Upper lobe of left lung (tissue), 4 donors: ENCODE measurements around the gene PLEKHM1.
"Not testable (repeated sequence)": the region's sequence is repeated elsewhere in the genome, so short reads cannot be mapped to it uniquely, and the experiment has no call there.

ENCODE experiments used
- POLR2A ChIP-seq, 4 donors: fragments of 450-650 bp; IDR thresholded peaks; one replicate each; pipeline ENCODE4 v1.5.1; 2016 to 2017; ENCODE audit warnings: antibody characterized with exemption in 4 of 4, mild to moderate bottlenecking in 2 of 4
- POLR2AphosphoS5 ChIP-seq, 2 donors: sonication (generic); formaldehyde crosslinking; IDR thresholded peaks; one replicate each; pipeline ENCODE4 v1.5.1; 2017; ENCODE audit warnings: antibody characterized with exemption in 2 of 2
- TF ChIP-seq, protein P1 (sequence below), 6 experiments: fragments of 450-650 bp in 4 of 6; fragments of 200-600 bp in 2 of 6; sonication (generic) in 2 of 6; IDR thresholded peaks; one replicate each; pipeline ENCODE4 v1.5.1; 2016 to 2019; ENCODE audit warnings: antibody characterized with exemption in 6 of 6

- TF ChIP-seq, protein P1, sequence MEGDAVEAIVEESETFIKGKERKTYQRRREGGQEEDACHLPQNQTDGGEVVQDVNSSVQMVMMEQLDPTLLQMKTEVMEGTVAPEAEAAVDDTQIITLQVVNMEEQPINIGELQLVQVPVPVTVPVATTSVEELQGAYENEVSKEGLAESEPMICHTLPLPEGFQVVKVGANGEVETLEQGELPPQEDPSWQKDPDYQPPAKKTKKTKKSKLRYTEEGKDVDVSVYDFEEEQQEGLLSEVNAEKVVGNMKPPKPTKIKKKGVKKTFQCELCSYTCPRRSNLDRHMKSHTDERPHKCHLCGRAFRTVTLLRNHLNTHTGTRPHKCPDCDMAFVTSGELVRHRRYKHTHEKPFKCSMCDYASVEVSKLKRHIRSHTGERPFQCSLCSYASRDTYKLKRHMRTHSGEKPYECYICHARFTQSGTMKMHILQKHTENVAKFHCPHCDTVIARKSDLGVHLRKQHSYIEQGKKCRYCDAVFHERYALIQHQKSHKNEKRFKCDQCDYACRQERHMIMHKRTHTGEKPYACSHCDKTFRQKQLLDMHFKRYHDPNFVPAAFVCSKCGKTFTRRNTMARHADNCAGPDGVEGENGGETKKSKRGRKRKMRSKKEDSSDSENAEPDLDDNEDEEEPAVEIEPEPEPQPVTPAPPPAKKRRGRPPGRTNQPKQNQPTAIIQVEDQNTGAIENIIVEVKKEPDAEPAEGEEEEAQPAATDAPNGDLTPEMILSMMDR (IDR thresholded peaks at IDR 0.05) = not testable (repeated sequence)
- TF ChIP-seq POLR2A, POLR2AphosphoS5 (IDR thresholded peaks at IDR 0.05): not testable (repeated sequence)
These were observed 30.1 kb downstream of the PLEKHM1 start for GRCh38 chr17:45460422-45460821.
